PC-3 (cell line): ENCODE measurements around the gene GLIPR1. TPM values are rescaled to one million over a fixed set of nuclear protein-coding genes. Genes with fewer than 3 reads are reported as not detected.

Experiments
- ATAC-seq: fragments of 200-7000 bp; cut with Tn5 transposase; 2 replicates; pipeline ENCODE4 v1.9.1; 2020; ENCODE audit warnings: mild to moderate bottlenecking, moderate library complexity
- BruUV-seq: library from RNA; stranded (reverse); fragments of 400-500 nt; replicated peaks from 2 replicates; lab custom pipeline; 2021; lab: Mats Ljungman, UMichigan
- CTCF ChIA-PET: fragments of 300-600 bp; sonication (Branson Sonifier 250); formaldehyde crosslinking; loops from one replicate; lab custom pipeline; 2022; ENCODE audit warnings: antibody characterized with exemption; lab: Charles Lee
- POLR2A ChIA-PET: fragments of 300-600 bp; sonication (Branson Sonifier 250); formaldehyde crosslinking; loops from one replicate; lab custom pipeline; 2022; ENCODE audit warnings: antibody characterized with exemption; ENCODE audit not compliant: unreplicated experiment; lab: Charles Lee
- DNase-seq: peaks from one replicate; pipeline ENCODE4 v3.0.0-alpha.2; 2015
- H2AFZ ChIP-seq: fragments of 300-600 bp; sonication (generic); 2 replicates; pipeline ENCODE4 v1.6.0; 2016; ENCODE audit warnings: antibody characterized with exemption, low read length
- H3F3A ChIP-seq: fragments of 300-600 bp; sonication (generic); one replicate; pipeline ENCODE4 v1.6.0; 2017; ENCODE audit warnings: antibody characterized with exemption, low read length, control low read depth, mild to moderate bottlenecking; ENCODE audit not compliant: unreplicated experiment
- H3K27ac ChIP-seq: fragments of 300-600 bp; sonication (generic); 2 replicates; pipeline ENCODE4 v1.5.1; 2016; ENCODE audit warnings: mild to moderate bottlenecking, low read length
- H3K27me3 ChIP-seq: fragments of 300-600 bp; sonication (generic); 2 replicates; pipeline ENCODE4 v1.6.1; 2016; ENCODE audit warnings: low read length, mixed read lengths
- H3K36me3 ChIP-seq: fragments of 300-600 bp; sonication (generic); 2 replicates; pipeline ENCODE4 v1.6.1; 2016; ENCODE audit warnings: low read depth, mixed run types, low read length, mixed read lengths
- H3K4me1 ChIP-seq: fragments of 300-600 bp; sonication (generic); 2 replicates; pipeline ENCODE4 v1.5.1; 2016; ENCODE audit warnings: low read length; ENCODE audit not compliant: insufficient read depth
- H3K4me2 ChIP-seq: fragments of 300-600 bp; sonication (generic); 2 replicates; pipeline ENCODE4 v1.6.0; 2016; ENCODE audit warnings: low read length
- H3K4me3 ChIP-seq: fragments of 300-600 bp; sonication (generic); 2 replicates; pipeline ENCODE4 v1.5.1; 2016; ENCODE audit warnings: mild to moderate bottlenecking, low read length, mixed read lengths
- H3K79me2 ChIP-seq: fragments of 300-600 bp; sonication (generic); 2 replicates; pipeline ENCODE4 v1.6.1; 2017; ENCODE audit warnings: low read length, mixed read lengths
- H3K9ac ChIP-seq: fragments of 300-600 bp; sonication (generic); 2 replicates; pipeline ENCODE4 v1.6.0; 2016; ENCODE audit warnings: mild to moderate bottlenecking, low read length
- H3K9me2 ChIP-seq: fragments of 300-600 bp; sonication (generic); replicated peaks from 2 replicates; pipeline ENCODE4 v1.6.1; 2016; ENCODE audit warnings: mixed run types, low read length, mixed read lengths
- H3K9me3 ChIP-seq: fragments of 300-600 bp; sonication (generic); 2 replicates; pipeline ENCODE4 v1.6.1; 2016; ENCODE audit warnings: low read length, mixed read lengths
- H4K20me1 ChIP-seq: fragments of 300-600 bp; sonication (generic); 2 replicates; pipeline ENCODE4 v1.6.1; 2016; ENCODE audit warnings: low read length, mixed read lengths
- CTCF ChIP-seq: fragments of 300-600 bp; sonication (generic); conservative IDR thresholded peaks from 2 replicates; pipeline ENCODE4 v1.5.1; 2017; ENCODE audit warnings: antibody characterized with exemption, low read depth, mild to moderate bottlenecking, low read length
- EZH2 ChIP-seq: fragments of 300-600 bp; sonication (generic); IDR thresholded peaks from one replicate; pipeline ENCODE4 v1.6.1; 2017; ENCODE audit warnings: antibody characterized with exemption, mild to moderate bottlenecking, low read length; ENCODE audit not compliant: unreplicated experiment
- EZH2phosphoT487 ChIP-seq: fragments of 300-600 bp; sonication (generic); IDR thresholded peaks from 2 replicates; pipeline ENCODE4 v1.6.1; 2018; ENCODE audit warnings: mild to moderate bottlenecking, antibody characterized with exemption, low read length, borderline replicate concordance
- intact Hi-C: fragments of 100-400 bp; cut with micrococcal nuclease; formaldehyde crosslinking; loops from 2 replicates; pipeline ENCODE4 v1.9.0; 2023
- total RNA-seq: library from RNA; depleted of rRNA; stranded (reverse); fragments of >200 nt; gene quantifications from 2 replicates; pipeline ENCODE4 v1.2.3, GENCODE V29; 2014

Gene GLIPR1
- total RNA-seq, 1 experiment from 2014 or later = 22.2 TPM

GRCh38 chr12:75437564-75437963 is 43.0 kb upstream of the GLIPR1 start:
- Histone ChIP-seq H3K4me1 (no peaks in the 10 kb centered on the region), H4K20me1 (no peaks in the 10 kb centered on the region), H3K27me3 (no peaks in the 10 kb centered on the region), H2AFZ (no peak overlapping the region), H3K36me3 (no peaks in the 10 kb centered on the region), H3K9me2 (no peaks in the 10 kb centered on the region), H3K4me3 (no peak overlapping the region), H3F3A (no peaks in the 10 kb centered on the region), H3K9me3 (peaks cover 6% of the 10 kb centered on the region; the same call in 1 of the 2 replicates), H3K9ac (no peak overlapping the region), H3K27ac (no peak overlapping the region), H3K4me2 (no peak overlapping the region), H3K79me2 (no peaks in the 10 kb centered on the region)
- CTCF ChIA-PET = interaction anchor here (0.7 kb wide), 1 partner anchor 52 kb away, joined by 3 read pairs; no protein-coding TSS in a partner anchor
- intact Hi-C loops = no loop called here
- POLR2A ChIA-PET = no interaction called here
- TF ChIP-seq EZH2 = no peak
- TF ChIP-seq CTCF = peak; percentile 39
- TF ChIP-seq EZH2phosphoT487 = no peak
- DNase-seq (peak; percentile 27), ATAC-seq (peak; percentile 43)
- no TSS peak for BruUV-seq

- H3K9me3 ChIP-seq = peaks cover 6% of the 10 kb centered on the region; the same call in 1 of the 2 replicates
- H2AFZ ChIP-seq = no peak overlapping the region
- no TSS peak for BruUV-seq
- peaks cover under 1% of the 10 kb centered on the region; the same call in 1 of the 2 replicates for H3K4me1 ChIP-seq
- CTCF ChIA-PET = interaction anchor here (0.7 kb wide), 1 partner anchor 51 kb away, joined by 3 read pairs; no protein-coding TSS in a partner anchor
- no peak for TF ChIP-seq EZH2phosphoT487
- no peak for TF ChIP-seq EZH2
- no peak for TF ChIP-seq CTCF
- no peaks in the 10 kb centered on the region for H3K9me2 ChIP-seq
- DNase-seq (no peak), ATAC-seq (no peak)
- no peaks in the 10 kb centered on the region for H3K27me3 ChIP-seq
- no peak overlapping the region for H3K4me2 ChIP-seq
- intact Hi-C loops = no loop called here
- no peaks in the 10 kb centered on the region for H3K36me3 ChIP-seq
- no peaks in the 10 kb centered on the region for H3F3A ChIP-seq
- H3K27ac ChIP-seq = no peak overlapping the region
- POLR2A ChIA-PET = no interaction called here
- no peak overlapping the region for H3K9ac ChIP-seq
- no peaks in the 10 kb centered on the region for H3K79me2 ChIP-seq
- no peaks in the 10 kb centered on the region for H4K20me1 ChIP-seq
- H3K4me3 ChIP-seq = no peak overlapping the region
These were observed 42.3 kb upstream of the GLIPR1 start for GRCh38 chr12:75438059-75438754.

- no peaks in the 10 kb centered on the region for H3K27me3 ChIP-seq
- TF ChIP-seq EZH2phosphoT487 (no peak), EZH2 (no peak), CTCF (no peak)
- ChIA-PET POLR2A (no interaction called here), CTCF (no interaction called here)
- ATAC-seq (no peak), DNase-seq (no peak)
- H3K36me3 ChIP-seq = no peaks in the 10 kb centered on the region
- H3K4me1 ChIP-seq = peaks cover 9% of the 10 kb centered on the region
- no peak overlapping the region for H2AFZ ChIP-seq
- H3K4me3 ChIP-seq = no peak overlapping the region
- peaks cover 6% of the 10 kb centered on the region; the same call in 1 of the 2 replicates for H3K9me3 ChIP-seq
- H3K9ac ChIP-seq = no peak overlapping the region
- no TSS peak for BruUV-seq
- no peaks in the 10 kb centered on the region for H3F3A ChIP-seq
- no peaks in the 10 kb centered on the region for H3K79me2 ChIP-seq
- no peaks in the 10 kb centered on the region for H3K9me2 ChIP-seq
- no peaks in the 10 kb centered on the region for H4K20me1 ChIP-seq
- no peak overlapping the region for H3K4me2 ChIP-seq
- no peak overlapping the region for H3K27ac ChIP-seq
- intact Hi-C loops = no loop called here
These were observed 41.5 kb upstream of the GLIPR1 start for GRCh38 chr12:75439048-75439447.
